ENCODE data around the gene RBP2.

GRCh38 chr3:139440639-139441556 is 35.4 kb downstream of the RBP2 start:
- TF ChIP-seq CTCF (conservative IDR thresholded peaks at IDR 0.05; ENCODE audit: low read length) (no peak), EZH2phosphoT487 (IDR thresholded peaks at IDR 0.05; ENCODE audit: borderline replicate concordance, low read depth, low read length) (no peak)

Measured in OCI-LY7 (cell line).